GM19240 (cell line): ENCODE results near the gene TUBGCP3.
"Not testable (repeated sequence)": the region's sequence is repeated elsewhere in the genome, so short reads cannot be mapped to it uniquely, and the experiment has no call there.

ENCODE experiments used
- DNase-seq: peaks from one replicate; pipeline ENCODE4 v3.0.0; 2011; ENCODE audit warnings: low spot score; ENCODE audit not compliant: insufficient read length

Gene TUBGCP3

DNA sequence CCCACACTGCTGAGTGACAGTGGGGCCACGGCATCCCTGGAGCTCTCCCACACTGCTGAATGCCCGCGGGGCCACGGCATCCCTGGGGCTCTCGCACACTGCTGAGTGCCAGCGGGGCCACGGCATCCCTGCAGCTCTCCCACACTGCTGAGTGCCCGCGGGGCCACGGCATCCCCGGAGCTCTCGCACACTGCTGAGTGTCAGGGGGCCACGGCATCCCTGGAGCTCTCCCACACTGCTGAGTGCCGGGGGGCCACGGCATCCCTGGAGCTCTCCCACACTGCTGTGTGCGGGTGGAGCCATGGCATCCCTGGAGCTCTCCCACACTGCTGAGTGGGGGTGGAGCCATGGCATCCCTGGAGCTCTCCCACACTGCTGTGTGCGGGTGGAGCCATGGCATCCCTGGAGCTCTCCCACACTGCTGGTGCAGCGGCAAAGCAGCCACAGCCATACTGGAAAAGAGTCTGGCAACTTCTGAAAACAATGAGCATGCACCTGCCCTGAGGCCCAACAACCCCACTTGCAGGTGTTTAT, 8.6 kb downstream of the TUBGCP3 start:
- no peak for DNase-seq

GRCh38 chr13:112576768-112577167, 11.2 kb downstream of the TUBGCP3 start:
- DNase-seq: no peak

- DNase-seq: no peak
These were observed 11.8 kb downstream of the TUBGCP3 start for GRCh38 chr13:112576191-112576590.

DNA sequence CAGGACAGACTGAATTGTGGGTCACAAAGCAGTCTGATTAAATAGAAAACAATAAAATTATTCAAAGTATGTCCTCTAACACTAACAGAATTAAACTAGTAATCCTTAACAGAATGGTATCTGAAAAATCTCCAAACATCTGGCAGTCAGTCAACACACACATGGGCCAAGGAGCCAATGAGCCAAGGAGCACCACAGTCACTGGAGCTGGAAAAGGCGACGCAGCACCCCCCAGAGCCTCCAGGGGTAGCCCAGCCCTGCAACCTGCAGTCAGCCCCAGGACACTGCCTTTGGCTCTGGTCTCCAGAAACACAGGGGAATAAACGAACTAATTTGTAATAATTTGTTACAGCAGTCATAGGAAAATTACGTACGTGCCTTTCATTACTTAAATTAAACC, 12.3 kb downstream of the TUBGCP3 start:
- no peak for DNase-seq

GRCh38 chr13:112574834-112575613, 12.9 kb downstream of the TUBGCP3 start:
- DNase-seq: no peak

GRCh38 chr13:112574416-112574815, 13.5 kb downstream of the TUBGCP3 start:
- DNase-seq: no peak

GRCh38 chr13:112573710-112574109, 14.2 kb downstream of the TUBGCP3 start:
- no peak for DNase-seq

- DNase-seq: no peak
These were observed 15.6 kb downstream of the TUBGCP3 start for GRCh38 chr13:112572366-112572765.

GRCh38 chr13:112569821-112570220, 18.1 kb downstream of the TUBGCP3 start:
- no peak for DNase-seq

- DNase-seq: no peak
These were observed 20.6 kb downstream of the TUBGCP3 start for GRCh38 chr13:112567161-112567862.

DNA sequence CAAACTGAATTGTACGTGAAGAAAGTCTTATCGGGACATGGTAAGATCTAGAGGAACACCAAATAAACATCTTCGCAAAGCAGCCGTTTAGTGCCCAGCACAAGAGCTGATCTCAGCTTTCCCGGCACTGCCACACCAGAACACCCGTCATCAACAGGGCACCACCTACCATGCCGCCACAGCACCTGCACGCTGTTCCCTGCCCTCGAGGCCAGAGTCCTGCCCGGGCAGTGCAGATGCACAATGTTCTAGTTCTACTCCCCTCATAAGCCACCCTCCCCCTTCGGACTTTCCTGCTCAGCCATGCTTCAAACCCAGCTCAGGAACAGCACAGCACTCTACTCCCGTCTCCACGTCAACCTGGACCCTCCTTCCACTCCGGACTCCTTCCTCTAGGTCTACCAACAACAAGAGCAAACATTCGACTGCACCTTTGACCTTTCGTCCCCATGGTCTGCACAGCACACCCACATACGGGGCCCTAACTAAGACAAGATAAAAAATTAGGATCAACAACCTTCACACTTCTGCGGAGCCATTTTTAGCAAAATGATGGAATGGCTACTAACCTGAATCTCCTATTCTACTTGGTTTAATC, 25.1 kb downstream of the TUBGCP3 start:
- no peak for DNase-seq

DNA sequence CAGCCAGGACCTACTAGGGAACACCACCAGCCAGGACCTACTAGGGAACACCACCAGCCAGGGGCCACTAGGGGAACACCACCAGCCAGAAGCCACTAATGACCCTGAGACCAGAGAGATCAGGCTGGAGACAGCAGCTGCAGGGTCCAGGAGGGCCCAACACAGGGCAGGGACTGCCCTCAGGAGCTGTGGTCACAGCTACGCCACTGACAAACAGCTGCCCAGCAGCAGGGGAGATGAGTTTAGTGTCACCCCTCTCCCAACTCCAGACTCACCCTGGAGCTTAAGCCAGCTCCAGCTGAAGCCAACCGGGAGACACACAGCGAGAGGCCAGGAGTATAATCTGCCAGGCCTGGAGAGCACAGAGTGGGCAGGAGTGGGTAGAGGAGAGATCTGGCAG, 25.7 kb downstream of the TUBGCP3 start:
- no peak for DNase-seq

DNA sequence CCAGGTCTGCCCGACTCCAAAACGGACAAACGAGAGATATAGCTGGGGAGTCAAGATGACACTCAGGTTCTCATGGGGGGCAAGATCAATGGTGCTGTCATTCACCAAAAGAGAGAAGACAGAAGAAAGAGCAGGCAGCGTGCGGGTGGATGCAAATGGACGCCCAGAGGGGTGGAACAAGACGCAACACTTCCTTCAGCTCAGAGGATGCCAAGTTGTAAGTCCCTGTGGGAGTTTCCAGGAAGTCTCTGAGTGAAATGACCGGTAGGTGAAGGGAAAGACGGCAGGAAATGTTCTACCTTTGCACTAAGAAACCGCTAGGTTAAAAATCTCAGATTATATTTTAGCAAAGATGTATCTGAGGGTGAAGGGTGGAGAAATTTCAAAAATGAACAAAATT, 26.5 kb downstream of the TUBGCP3 start:
- no peak for DNase-seq

GRCh38 chr13:112558696-112559418, 29.1 kb downstream of the TUBGCP3 start:
- DNase-seq: no peak

GRCh38 chr13:112556600-112556999, 31.4 kb downstream of the TUBGCP3 start:
- no peak for DNase-seq

DNA sequence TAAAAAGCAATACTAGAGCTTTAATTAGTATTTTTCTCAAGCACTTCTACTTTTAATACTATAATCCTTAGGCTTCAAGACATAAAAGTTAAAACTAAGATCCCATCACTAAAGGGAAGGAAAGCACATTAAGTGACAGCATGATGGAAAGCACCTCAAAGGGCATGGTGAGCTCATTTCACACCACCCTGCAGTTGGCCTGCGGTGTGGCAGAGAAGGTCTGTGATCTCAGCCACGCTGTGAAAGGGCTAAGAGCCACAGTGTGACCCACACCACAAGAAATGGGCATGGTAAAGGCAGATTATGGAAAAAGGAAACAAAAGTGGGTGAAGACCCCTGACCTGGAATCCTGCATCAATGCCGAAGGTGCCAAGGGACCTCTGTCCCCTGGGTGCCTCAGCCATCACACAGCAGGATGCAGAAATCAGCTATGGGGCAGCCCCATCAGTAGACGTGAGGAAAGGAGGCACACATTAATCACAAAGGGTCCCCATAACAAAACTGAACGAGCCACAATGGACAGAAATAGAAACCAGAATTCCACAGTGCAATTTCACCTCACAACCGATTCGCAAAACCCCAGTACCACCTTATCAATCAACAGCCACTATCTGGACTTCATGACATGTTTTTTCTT, 33.6 kb downstream of the TUBGCP3 start:
- DNase-seq: no peak

- DNase-seq: not testable (repeated sequence)
These were observed 39.0 kb downstream of the TUBGCP3 start for GRCh38 chr13:112548975-112549374.

GRCh38 chr13:112545856-112546255, 42.1 kb downstream of the TUBGCP3 start:
- no peak for DNase-seq

DNA sequence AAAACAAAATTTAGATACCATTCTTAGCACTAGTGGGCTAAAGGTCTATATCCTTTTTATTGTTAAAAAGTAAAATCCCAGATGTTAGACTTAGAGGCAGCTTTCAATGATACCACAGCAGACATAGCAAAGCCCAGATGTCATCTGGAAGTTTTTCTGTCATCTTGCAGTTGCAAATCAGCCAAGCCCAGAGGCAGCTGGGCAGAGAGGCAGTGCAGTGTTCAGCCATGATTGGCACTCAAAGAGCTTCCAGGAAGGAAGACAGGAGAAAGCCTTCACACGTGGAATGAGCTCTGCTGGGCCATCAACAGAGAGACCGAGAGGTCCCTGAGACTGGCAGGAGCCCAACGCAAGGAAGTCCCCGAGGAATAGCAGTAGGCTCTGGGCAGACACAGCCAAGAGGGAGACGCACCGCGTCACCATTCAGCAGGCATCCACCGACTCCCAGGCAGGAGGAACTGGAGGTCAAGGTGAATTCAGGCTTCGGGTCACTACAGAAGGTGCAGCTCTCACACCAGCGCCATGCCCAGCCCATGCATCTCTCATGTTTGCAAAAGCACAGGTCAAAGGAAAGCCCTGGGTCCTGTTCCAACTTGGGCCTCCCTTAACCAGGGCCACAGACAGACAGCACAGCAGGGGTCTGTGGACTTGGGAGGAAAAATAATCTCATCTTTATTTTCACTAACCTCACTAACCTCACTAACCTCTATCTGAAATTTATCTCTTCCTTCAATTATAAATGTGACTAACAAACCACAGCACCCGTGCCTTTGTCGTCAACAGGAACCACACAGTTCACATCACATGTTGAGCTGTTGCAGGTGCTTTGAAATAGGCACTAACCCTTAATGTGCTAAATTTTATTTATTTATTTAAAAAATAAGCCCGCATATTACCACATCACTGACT, 54.9 kb downstream of the TUBGCP3 start:
- DNase-seq: no peak

- no peak for DNase-seq
These were observed 56.6 kb downstream of the TUBGCP3 start for GRCh38 chr13:112531263-112531794.
